ENCODE measurements around the gene FSTL5. TPM values are rescaled to one million over a fixed set of nuclear protein-coding genes. Genes with fewer than 3 reads are reported as not detected.

FSTL5 gene
- total RNA-seq, 1 donor from 2014 or later = not detected

DNA sequence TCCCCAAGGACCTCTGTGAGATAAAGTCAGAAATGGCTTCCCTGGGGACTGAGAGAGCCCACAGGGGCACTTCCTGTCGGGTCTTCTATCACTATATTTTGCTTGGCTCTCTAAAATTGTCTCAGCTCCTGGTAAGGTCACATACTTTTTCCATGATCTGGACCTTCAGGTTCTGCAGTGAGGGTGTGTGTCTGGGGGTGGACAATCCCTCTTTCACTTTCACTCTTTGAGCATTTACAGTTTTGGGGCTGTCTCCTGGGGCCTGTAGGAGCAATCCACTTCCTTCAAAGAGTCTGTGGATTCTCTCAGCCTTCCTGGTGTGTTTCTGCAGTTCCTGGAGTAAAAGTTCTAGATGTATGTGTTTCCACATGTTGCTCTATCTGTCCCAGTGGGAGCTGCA is 335.7 kb downstream of the FSTL5 start:
- TF ChIP-seq, protein P1, sequence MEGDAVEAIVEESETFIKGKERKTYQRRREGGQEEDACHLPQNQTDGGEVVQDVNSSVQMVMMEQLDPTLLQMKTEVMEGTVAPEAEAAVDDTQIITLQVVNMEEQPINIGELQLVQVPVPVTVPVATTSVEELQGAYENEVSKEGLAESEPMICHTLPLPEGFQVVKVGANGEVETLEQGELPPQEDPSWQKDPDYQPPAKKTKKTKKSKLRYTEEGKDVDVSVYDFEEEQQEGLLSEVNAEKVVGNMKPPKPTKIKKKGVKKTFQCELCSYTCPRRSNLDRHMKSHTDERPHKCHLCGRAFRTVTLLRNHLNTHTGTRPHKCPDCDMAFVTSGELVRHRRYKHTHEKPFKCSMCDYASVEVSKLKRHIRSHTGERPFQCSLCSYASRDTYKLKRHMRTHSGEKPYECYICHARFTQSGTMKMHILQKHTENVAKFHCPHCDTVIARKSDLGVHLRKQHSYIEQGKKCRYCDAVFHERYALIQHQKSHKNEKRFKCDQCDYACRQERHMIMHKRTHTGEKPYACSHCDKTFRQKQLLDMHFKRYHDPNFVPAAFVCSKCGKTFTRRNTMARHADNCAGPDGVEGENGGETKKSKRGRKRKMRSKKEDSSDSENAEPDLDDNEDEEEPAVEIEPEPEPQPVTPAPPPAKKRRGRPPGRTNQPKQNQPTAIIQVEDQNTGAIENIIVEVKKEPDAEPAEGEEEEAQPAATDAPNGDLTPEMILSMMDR (conservative IDR thresholded peaks at IDR 0.05; ENCODE audit: low read depth, low read length) = no peak
- DNase-seq (ENCODE audit: low read depth) = no peak
- no peak overlapping the region for H3K4me3 ChIP-seq (ENCODE audit: low read depth, low read length)

DNA sequence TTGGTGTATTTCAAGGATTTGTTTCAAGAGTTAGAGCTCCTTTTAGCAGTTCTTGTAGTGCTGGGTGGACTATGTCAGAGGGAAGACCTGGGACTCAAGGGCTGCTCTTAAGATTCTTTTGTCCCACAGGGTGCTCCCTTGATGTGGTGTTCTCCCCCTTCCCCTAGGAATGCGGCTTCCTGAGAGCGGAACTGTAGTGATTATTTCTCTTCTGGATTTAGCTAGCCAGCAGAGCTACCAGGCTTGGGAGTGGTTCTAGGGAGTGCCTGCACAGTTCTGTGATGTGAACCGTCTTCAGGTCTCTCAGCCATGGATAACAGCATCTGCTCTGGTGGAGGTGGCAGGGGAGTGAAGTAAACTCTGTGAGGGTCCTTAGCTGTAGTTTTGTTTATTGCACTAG is 336.8 kb downstream of the FSTL5 start:
- DNase-seq (ENCODE audit: low read depth) = no peak
- no peak overlapping the region for H3K4me3 ChIP-seq (ENCODE audit: low read depth, low read length)
- TF ChIP-seq, protein P1 (conservative IDR thresholded peaks at IDR 0.05; ENCODE audit: low read depth, low read length) = no peak

DNA sequence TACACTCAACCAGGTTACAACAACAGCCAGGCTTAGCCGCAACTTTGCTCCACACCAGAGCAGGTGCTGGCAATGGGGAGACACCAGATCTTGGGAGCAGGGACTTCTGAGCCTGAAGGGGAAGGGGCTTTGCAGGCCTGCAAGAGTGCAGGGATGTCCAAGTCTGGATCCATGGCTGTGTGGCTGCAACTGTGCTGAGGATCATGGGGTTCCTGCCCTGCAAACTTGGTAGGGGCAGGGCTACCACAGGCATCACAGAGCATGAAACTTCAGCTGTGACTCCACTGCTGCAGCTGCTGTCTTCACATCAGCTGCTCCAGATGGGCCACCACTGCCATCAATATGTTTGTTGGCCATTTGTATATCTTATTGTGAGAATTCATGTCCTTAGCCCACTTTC is 340.4 kb downstream of the FSTL5 start:
- DNase-seq (ENCODE audit: low read depth) = no peak
- TF ChIP-seq, protein P1 (conservative IDR thresholded peaks at IDR 0.05; ENCODE audit: low read depth, low read length) = no peak
- H3K4me3 ChIP-seq (ENCODE audit: low read depth, low read length) = no peak overlapping the region

DNA sequence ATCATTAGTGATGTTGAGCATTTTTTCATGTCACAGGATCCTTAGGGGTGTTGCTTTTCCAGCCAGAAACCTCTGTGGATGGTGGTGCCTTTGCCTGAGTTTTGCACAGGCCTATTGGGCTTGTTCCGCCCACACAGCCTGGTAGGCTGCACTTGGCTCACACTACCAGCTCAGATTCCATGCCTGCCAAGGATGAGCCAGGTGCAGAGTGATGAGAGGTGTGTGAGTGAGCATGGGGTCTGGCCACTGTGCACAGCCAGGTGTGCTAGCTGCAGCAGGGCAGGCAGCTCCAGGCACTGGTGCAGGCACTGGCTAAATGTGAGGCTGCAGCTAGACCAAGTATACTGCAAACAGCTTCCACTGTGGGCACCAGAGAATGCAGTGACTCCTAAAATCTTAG is 341.6 kb downstream of the FSTL5 start:
- DNase-seq (ENCODE audit: low read depth) = no peak
- TF ChIP-seq, protein P1 (conservative IDR thresholded peaks at IDR 0.05; ENCODE audit: low read depth, low read length) = no peak
- H3K4me3 ChIP-seq (ENCODE audit: low read depth, low read length) = no peak overlapping the region

DNA sequence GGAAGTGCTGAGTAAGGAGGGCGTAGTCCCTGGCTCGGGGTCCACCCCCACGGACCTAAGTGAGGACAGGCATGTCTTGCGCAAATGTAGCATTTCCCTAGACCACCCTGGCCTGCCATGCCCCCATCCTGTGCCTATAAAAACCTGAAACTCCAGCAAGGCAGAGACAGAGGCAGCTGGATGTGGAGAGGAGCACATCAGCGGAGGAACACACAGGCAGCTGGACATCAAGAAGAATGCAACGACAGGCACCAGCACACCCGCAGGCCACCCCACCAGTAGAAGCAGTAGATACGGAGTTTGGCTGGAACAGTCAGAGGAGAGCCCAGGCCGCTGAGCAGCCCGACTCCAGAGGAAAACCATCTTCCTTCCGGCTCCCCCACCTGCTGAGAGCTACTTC is 345.9 kb downstream of the FSTL5 start:
- TF ChIP-seq, protein P1 (conservative IDR thresholded peaks at IDR 0.05; ENCODE audit: low read depth, low read length) = no peak
- H3K4me3 ChIP-seq (ENCODE audit: low read depth, low read length) = no peak overlapping the region
- no peak for DNase-seq (ENCODE audit: low read depth)

DNA sequence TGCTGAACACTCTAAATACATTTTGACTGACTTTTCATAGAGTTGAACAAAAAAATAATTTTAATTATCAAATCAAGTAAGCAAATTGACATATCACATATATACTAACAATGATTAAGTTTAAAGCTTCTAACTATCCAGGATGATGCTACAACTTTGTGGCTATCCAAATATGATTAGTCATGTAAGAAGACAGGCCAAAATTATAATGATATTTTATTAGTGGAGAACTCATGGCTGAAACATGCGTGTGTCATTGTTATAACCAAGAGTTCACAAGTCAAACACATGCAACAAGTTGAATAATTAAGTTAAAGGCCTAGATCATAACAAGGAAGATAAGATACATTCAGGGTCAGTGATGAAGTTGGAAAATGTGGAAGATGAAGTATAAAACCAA is 346.8 kb downstream of the FSTL5 start:
- no peak overlapping the region for H3K4me3 ChIP-seq (ENCODE audit: low read depth, low read length)
- DNase-seq (ENCODE audit: low read depth) = no peak
- TF ChIP-seq, protein P1 (conservative IDR thresholded peaks at IDR 0.05; ENCODE audit: low read depth, low read length) = no peak

DNA sequence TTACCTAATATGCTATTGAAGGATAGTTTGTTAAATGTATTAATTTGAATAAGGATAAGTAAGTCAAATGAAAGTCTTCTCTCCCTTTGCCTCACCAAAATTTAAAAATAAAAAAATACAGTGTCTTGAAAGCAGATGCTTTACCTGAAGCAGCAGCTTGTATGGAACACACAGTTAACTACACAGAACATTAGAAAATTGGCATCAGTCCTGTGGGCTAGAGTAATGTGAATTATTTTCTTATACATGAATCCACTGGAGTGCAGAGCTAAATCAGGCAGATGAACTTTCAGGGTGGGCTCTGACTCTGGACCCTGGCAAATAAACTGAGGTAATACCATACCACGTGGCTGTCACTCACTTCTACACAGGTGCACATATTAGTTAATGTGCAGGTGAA is 348.0 kb downstream of the FSTL5 start:
- no peak overlapping the region for H3K4me3 ChIP-seq (ENCODE audit: low read depth, low read length)
- DNase-seq (ENCODE audit: low read depth) = no peak
- TF ChIP-seq, protein P1 (conservative IDR thresholded peaks at IDR 0.05; ENCODE audit: low read depth, low read length) = no peak

Data from epithelial cell of proximal tubule (primary cell).